ENCODE results near the gene MTCP1. TPM values are rescaled to one million over a fixed set of nuclear protein-coding genes. Genes with fewer than 3 reads are reported as not detected.

The MTCP1 gene
- total RNA-seq, 2 experiments from 2014 or later = 17.0 to 18.9 TPM

GRCh38 chrX:155112171-155112570 is 41.2 kb upstream of the MTCP1 start:
- H3K9me3 ChIP-seq (ENCODE audit: control insufficient read depth in 1 of 2, insufficient read depth in 1 of 2, low read length in 2 of 2) = no peaks in the 10 kb centered on the region
- no peak for TF ChIP-seq CTCF (IDR thresholded peaks at IDR 0.05)
- ATAC-seq (ENCODE audit: poor library complexity) = no peak
- no peak overlapping the region for H3K27ac ChIP-seq (ENCODE audit: low read depth in 1 of 2, low read length in 2 of 2)
- no peak for DNase-seq
- CTCF ChIA-PET = no interaction called here
- H3K27me3 Mint-ChIP-seq = no peaks in the 10 kb centered on the region
- H3K4me1 Mint-ChIP-seq (ENCODE audit: low read depth) = no peaks in the 10 kb centered on the region
- H3K27ac Mint-ChIP-seq = no peak overlapping the region
- intact Hi-C loops (cut with DNase I, micrococcal nuclease) = no loop called here
- H3K36me3 ChIP-seq (ENCODE audit: insufficient read depth, low read length) = peaks cover 22% of the 10 kb centered on the region
- no peaks in the 10 kb centered on the region for H3K27me3 ChIP-seq (ENCODE audit: control insufficient read depth in 1 of 2, insufficient read depth in 2 of 2, low read length in 2 of 2)
- no peaks in the 10 kb centered on the region for H3K9me3 Mint-ChIP-seq
- H3K4me3 Mint-ChIP-seq = no peak overlapping the region
- peaks cover 39% of the 10 kb centered on the region for H3K36me3 Mint-ChIP-seq (ENCODE audit: low read depth)
- H3K4me1 ChIP-seq (ENCODE audit: insufficient read depth, low read length) = no peaks in the 10 kb centered on the region
- POLR2A ChIA-PET = no interaction called here
- H3K4me3 ChIP-seq (ENCODE audit: low read length) = no peak overlapping the region

GRCh38 chrX:155108427-155108826 is 37.5 kb upstream of the MTCP1 start:
- Mint-ChIP-seq H3K36me3 (ENCODE audit: low read depth) (peaks cover 49% of the 10 kb centered on the region), H3K4me1 (ENCODE audit: low read depth) (peaks cover 7% of the 10 kb centered on the region), H3K27ac (no peak overlapping the region), H3K27me3 (no peaks in the 10 kb centered on the region), H3K9me3 (no peaks in the 10 kb centered on the region), H3K4me3 (no peak overlapping the region)
- Histone ChIP-seq H3K36me3 (ENCODE audit: insufficient read depth, low read length) (peaks cover 15% of the 10 kb centered on the region), H3K9me3 (ENCODE audit: control insufficient read depth in 1 of 2, insufficient read depth in 1 of 2, low read length in 2 of 2) (no peaks in the 10 kb centered on the region), H3K27ac (ENCODE audit: low read depth in 1 of 2, low read length in 2 of 2) (no peak overlapping the region), H3K27me3 (ENCODE audit: control insufficient read depth in 1 of 2, insufficient read depth in 2 of 2, low read length in 2 of 2) (no peaks in the 10 kb centered on the region), H3K4me1 (ENCODE audit: insufficient read depth, low read length) (no peaks in the 10 kb centered on the region), H3K4me3 (ENCODE audit: low read length) (no peak overlapping the region)
- CTCF ChIA-PET = no interaction called here
- POLR2A ChIA-PET = no interaction called here
- intact Hi-C loops (cut with DNase I, micrococcal nuclease) = loop anchor here in 1 of 2 experiments (10.0 kb wide), 1 partner anchor 546 kb away; no protein-coding TSS in a partner anchor
- TF ChIP-seq CTCF (IDR thresholded peaks at IDR 0.05) = no peak
- DNase-seq (no peak), ATAC-seq (ENCODE audit: poor library complexity) (no peak)

GRCh38 chrX:155105919-155106318 is 35.0 kb upstream of the MTCP1 start:
- Mint-ChIP-seq H3K9me3 (no peaks in the 10 kb centered on the region), H3K4me3 (no peak overlapping the region), H3K4me1 (ENCODE audit: low read depth) (peaks cover 7% of the 10 kb centered on the region), H3K27ac (no peak overlapping the region), H3K27me3 (no peaks in the 10 kb centered on the region), H3K36me3 (ENCODE audit: low read depth) (peaks cover 48% of the 10 kb centered on the region)
- no peaks in the 10 kb centered on the region for H3K27me3 ChIP-seq (ENCODE audit: control insufficient read depth in 1 of 2, insufficient read depth in 2 of 2, low read length in 2 of 2)
- no peak overlapping the region for H3K4me3 ChIP-seq (ENCODE audit: low read length)
- no peak for TF ChIP-seq CTCF (IDR thresholded peaks at IDR 0.05)
- ChIA-PET POLR2A (no interaction called here), CTCF (no interaction called here)
- no peaks in the 10 kb centered on the region for H3K9me3 ChIP-seq (ENCODE audit: control insufficient read depth in 1 of 2, insufficient read depth in 1 of 2, low read length in 2 of 2)
- no peak overlapping the region for H3K27ac ChIP-seq (ENCODE audit: low read depth in 1 of 2, low read length in 2 of 2)
- intact Hi-C loops (cut with DNase I, micrococcal nuclease) = loop anchor here in 1 of 2 experiments (10.0 kb wide), 1 partner anchor 549 kb away; no protein-coding TSS in a partner anchor
- H3K4me1 ChIP-seq (ENCODE audit: insufficient read depth, low read length) = no peaks in the 10 kb centered on the region
- H3K36me3 ChIP-seq (ENCODE audit: insufficient read depth, low read length) = peaks cover 18% of the 10 kb centered on the region
- no peak for DNase-seq
- no peak for ATAC-seq (ENCODE audit: poor library complexity)
